ENCODE data around the gene SPHK2.
"Not testable (repeated sequence)": the region's sequence is repeated elsewhere in the genome, so short reads cannot be mapped to it uniquely, and the experiment has no call there.

Gene SPHK2

GRCh38 chr19:48618916-48619691 is at the start of gene SPHK2, which contains the start of gene RPL18:
TSS of gene SPHK2 (plus strand) at chr19:48619506. CDS start at chr19:48620515, 1,009 bp downstream.
TSS of gene RPL18 (minus strand) at chr19:48619178. CDS start at chr19:48619143, 35 bp downstream.
- DNase-seq (ENCODE audit: low read depth in 2 of 2): peak; percentile 91 to 94

GRCh38 chr19:48569814-48570213 is 49.5 kb upstream of the SPHK2 start:
- DNase-seq (ENCODE audit: low read depth in 2 of 2): no peak

- no peak for DNase-seq (ENCODE audit: low read depth in 2 of 2)
Observed at GRCh38 chr19:48571378-48572162, 47.7 kb upstream of the SPHK2 start.

GRCh38 chr19:48573163-48573505 is 46.2 kb upstream of the SPHK2 start:
- DNase-seq (ENCODE audit: low read depth in 2 of 2): no peak

GRCh38 chr19:48575931-48576622 is 43.2 kb upstream of the SPHK2 start:
- no peak for DNase-seq (ENCODE audit: low read depth in 2 of 2)

- not testable (repeated sequence) for DNase-seq (ENCODE audit: low read depth in 2 of 2)
Observed at GRCh38 chr19:48577908-48578307, 41.4 kb upstream of the SPHK2 start.

GRCh38 chr19:48578891-48579290 is 40.4 kb upstream of the SPHK2 start:
- DNase-seq (ENCODE audit: low read depth in 2 of 2): no peak

- DNase-seq (ENCODE audit: low read depth in 2 of 2): no peak
Observed at GRCh38 chr19:48582168-48582567, 37.1 kb upstream of the SPHK2 start.

GRCh38 chr19:48587387-48587786 is 31.9 kb upstream of the SPHK2 start:
- no peak for DNase-seq (ENCODE audit: low read depth in 2 of 2)

GRCh38 chr19:48588670-48589401 is 30.5 kb upstream of the SPHK2 start:
- DNase-seq (ENCODE audit: low read depth in 2 of 2): peak; percentile 83 to 84

- no peak for DNase-seq (ENCODE audit: low read depth in 2 of 2)
Observed at GRCh38 chr19:48591021-48591420, 28.3 kb upstream of the SPHK2 start.

GRCh38 chr19:48595171-48595570 is 24.1 kb upstream of the SPHK2 start:
- no peak for DNase-seq (ENCODE audit: low read depth in 2 of 2)

- DNase-seq (ENCODE audit: low read depth in 2 of 2): no peak
Observed at GRCh38 chr19:48595833-48596232, 23.5 kb upstream of the SPHK2 start.

- DNase-seq (ENCODE audit: low read depth in 2 of 2): no peak
Observed at GRCh38 chr19:48596237-48596636, 23.1 kb upstream of the SPHK2 start.

GRCh38 chr19:48596679-48597465 is 22.4 kb upstream of the SPHK2 start:
- no peak for DNase-seq (ENCODE audit: low read depth in 2 of 2)

- DNase-seq (ENCODE audit: low read depth in 2 of 2): no peak
Observed at GRCh38 chr19:48598996-48599700, 20.2 kb upstream of the SPHK2 start.

- DNase-seq (ENCODE audit: low read depth in 2 of 2): no peak
Observed at GRCh38 chr19:48600679-48601417, 18.5 kb upstream of the SPHK2 start.

GRCh38 chr19:48603001-48603400 is 16.3 kb upstream of the SPHK2 start:
- no peak for DNase-seq (ENCODE audit: low read depth in 2 of 2)

- DNase-seq (ENCODE audit: low read depth in 2 of 2): no peak
Observed at GRCh38 chr19:48603449-48603848, 15.9 kb upstream of the SPHK2 start.

GRCh38 chr19:48603850-48604249 is 15.5 kb upstream of the SPHK2 start:
- no peak for DNase-seq (ENCODE audit: low read depth in 2 of 2)

All from stimulated activated CD8-positive, alpha-beta memory T cell treated with anti-CD3 and anti-CD28 coated beads, Interleukin-2, amount 100 ng/mL, for 48 hours (primary cell).